ENCODE data around the gene UEVLD.

Gene UEVLD

GRCh38 chr11:18581825-18582224 lies 6.7 kb downstream of the UEVLD start:
- DNase-seq (ENCODE audit: low spot score): no peak

- no peak for DNase-seq (ENCODE audit: low spot score)
These were observed 8.3 kb downstream of the UEVLD start for GRCh38 chr11:18580113-18580766.

DNA sequence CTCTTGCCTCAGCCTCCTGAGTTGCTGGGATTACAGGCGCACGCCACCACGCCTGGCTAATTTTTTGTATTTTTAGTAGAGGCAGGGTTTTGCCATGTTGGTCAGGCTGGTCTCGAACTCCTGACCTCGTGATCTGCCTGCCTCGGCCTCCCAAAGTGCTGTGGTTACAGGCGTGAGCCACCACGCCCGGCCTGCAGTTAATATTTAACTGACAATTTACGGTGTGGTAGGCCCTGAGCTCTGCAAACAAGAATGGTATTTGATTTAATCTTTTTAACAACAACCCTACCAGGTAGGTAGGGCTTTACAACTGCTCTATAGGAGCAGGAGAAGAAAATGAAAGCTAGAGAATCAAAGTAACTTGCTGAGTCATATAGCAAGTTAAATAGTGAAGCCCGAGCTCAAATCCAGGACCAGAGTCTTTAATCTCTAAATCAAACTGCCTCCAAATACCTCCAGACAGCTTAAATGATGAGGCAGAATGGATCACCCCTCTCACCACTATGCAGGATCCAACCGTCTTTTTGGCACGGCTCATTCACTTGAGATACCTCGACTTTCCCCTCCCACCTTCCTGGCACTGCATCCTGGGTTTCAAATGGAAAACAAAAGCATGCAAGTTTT lies 9.4 kb downstream of the UEVLD start:
- DNase-seq (ENCODE audit: low spot score): no peak

DNA sequence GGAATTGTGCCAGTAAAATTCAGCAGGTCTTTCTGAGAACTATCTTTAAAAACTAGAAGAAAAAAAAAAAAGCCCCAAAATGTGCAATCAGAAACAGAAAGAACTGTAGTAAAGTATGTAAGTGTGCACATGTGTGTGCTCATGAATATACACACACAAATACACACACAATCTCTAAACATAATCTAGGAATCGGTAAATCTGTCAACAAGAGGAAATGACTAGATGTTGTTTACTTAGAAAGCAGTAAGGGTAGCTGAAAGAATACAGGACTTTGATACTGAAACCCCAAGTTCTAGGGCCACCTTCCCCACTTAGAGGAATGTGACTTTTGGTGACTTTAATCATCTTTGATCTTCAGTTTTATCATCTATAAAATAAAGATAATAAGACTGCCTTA lies 13.2 kb downstream of the UEVLD start:
- no peak for DNase-seq (ENCODE audit: low spot score)

DNA sequence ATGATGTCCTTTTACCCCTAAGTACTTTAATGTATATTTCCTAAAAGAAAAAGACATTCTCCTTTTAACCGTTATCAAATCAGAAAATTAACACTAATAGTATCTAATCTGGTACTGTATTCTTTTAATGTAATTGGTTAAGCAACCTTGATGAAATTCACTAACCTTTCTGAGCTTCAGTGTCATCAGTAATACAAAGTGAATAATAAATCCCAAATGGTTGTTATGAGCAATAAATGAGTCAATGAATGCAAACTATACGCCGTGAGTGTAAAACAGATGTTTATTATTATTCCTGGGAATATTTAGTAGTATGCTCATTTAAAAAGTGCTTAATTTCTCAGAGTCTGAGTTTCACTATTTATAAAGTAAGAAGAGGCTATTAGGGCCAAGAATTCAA lies 21.5 kb downstream of the UEVLD start:
- no peak for DNase-seq (ENCODE audit: low spot score)

DNA sequence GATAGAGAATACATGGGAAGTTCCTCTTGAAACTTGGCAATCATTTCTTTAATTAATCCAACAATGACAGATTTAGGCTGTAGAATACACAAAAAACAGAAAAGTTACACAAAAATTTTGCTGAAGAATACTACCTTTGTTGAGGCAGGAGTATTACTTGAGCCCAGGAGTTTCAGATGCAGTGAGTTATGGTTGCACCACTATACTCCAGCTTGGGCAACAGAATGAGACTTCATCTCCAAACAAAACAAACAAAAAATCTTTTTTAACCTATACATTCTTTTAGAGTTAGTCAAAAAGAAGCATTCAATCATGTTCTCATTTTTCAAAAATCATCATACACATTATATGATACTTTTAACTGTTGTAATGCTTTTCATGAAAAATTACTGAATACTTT lies 22.1 kb downstream of the UEVLD start:
- DNase-seq (ENCODE audit: low spot score): no peak

DNA sequence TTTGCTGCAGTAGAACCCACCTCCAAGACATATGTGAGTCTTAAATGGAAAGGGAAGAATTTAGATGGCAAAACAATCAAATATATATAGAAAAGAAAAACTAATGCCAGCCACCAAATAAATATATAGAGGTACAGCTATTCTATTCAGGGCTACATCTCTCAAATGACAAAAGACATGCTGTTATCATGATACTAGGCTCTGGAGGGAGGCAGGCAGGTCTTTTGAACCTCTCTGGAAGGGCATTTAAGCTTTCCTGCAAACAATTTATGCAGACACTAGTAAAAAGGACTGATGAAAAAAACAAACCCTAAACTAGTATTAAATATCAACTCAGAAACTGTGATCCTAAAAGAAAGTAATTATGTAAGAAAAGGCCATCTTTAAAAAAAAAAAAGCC lies 24.4 kb downstream of the UEVLD start:
- no peak for DNase-seq (ENCODE audit: low spot score)

DNA sequence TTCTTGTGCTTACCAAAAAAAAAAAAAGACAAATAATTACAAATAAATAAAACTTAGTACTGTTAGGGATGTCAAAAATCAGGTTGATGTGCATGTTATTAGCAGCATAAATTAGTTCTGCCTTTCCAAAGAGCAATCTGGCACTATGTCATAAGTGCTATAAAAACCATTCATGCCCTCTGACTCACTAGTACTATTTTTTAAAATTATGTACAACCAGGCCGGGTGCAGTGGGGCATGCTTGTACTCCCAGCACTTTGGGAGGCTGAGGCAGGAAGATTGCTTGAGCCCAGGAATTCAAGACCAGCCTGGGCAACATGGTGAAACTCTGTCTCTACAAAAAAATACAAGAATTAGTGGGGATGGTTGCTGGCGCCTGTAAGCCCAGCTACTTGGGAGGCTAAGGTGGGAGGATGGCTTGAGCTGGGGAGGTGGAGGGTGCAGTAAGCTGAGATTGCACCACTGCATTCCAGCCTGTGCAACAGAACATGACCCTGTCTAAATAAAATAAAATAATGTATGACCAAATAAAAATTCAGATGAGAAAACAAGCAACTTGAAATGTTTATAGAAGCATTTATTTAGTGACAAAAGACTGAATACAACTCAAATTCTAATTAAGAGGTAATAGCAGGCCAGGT lies 25.3 kb downstream of the UEVLD start:
- DNase-seq (ENCODE audit: low spot score): no peak

GRCh38 chr11:18548001-18548400 lies 40.5 kb downstream of the UEVLD start:
- DNase-seq (ENCODE audit: low spot score): no peak

DNA sequence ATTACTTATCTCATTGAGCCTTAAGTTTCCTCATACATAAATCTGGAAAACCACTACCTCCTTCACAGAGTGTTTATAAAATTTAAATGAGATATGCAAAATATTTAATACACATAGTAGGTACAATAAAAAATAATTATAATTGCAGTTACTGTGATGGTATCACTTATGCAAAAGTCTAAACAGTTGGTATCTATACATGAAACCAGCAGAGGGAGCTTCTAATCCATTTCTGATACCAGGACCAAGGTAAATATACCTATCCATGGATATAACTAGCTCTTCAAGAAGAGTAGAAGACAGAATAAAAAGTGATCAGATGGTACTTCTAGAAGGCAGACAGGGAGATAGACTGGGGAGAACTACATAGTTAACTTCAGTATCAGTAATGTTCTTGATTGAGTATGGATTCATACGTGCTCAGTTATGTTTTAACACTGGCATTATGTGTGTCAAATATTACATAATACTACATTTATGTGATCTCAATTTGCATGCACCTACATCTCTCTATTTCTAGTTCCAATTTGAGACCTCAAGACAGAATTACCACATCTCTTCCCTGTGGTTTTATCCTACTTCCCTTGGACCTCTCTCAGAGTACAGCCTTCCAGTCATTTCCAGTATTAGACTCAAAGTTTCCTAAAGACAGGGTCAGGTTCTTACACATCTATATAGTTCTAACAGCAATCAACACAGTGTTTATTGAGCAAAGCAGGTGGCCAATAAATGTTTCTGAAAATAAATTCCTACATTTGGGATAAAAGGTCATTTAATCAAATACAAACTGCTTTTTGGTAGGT lies 48.1 kb downstream of the UEVLD start:
- peak; percentile 16 for DNase-seq (ENCODE audit: low spot score)

DNA sequence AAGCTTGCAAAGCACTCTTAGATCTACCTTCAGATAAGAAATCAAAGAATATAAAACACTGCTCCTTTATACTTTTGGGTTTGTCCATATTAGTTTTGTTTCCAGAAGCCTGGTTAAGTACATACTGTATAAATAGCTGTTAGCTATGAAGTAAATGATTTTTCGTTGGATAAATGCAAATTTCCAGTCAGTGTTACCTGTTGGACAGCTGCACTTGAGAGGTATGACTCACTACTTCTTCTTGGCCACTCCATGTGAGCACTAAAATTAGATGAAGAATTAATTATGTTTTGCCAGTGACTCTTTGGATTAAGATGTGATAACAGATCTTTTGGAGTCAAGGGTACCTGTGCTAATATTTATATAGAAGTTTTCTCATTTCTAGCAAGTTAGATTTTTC lies 52.3 kb downstream of the UEVLD start:
- DNase-seq (ENCODE audit: low spot score): no peak

- no peak for DNase-seq (ENCODE audit: low spot score)
These were observed 54.3 kb downstream of the UEVLD start for GRCh38 chr11:18534245-18534644.

DNA sequence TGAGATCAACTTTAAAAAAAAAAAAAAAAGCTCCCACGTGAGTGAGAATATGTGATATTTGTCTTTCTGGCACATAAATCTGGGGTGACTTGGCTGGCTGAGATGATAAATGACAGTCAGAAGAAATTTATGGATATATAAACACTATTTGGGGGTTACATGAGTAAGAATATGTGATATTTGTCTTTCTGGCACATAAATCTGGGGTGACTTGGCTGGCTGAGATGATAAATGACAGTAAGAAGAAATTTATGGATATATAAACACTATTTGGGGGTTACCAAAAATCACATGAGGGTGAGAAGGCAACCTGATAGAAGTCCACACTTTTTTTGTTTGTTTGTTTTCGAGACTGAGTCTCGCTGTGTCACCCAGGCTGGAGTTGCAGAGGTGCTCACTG lies 55.2 kb downstream of the UEVLD start:
- no peak for DNase-seq (ENCODE audit: low spot score)

GRCh38 chr11:18527512-18527911 lies 61.0 kb downstream of the UEVLD start:
- DNase-seq (ENCODE audit: low spot score): peak; percentile 14

GRCh38 chr11:18526521-18527296 lies 61.8 kb downstream of the UEVLD start, which contains the start of gene TSG101:
Gene TSG101 (minus strand): TSS chr11:18526942. CDS start chr11:18526816, 126 bp downstream.
- peak; percentile 90 for DNase-seq (ENCODE audit: low spot score)

DNA sequence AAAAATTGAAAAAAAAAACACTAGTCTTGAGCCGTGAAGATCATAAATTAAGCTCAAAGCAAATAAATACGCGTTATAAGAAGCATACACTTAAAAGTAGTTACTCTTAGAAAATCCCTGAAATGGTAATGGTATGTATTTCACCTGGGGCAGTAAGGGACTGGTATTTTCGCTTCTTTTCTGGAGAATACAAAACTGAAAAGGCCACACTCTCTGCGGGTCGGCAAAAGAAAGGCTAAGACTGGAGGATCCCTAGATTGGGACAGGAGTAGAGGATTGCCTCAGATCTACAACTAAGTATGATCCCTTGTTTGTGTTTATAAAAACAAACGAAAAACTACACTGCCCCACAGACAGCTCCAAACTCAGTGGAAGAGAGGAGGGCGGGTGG lies 62.4 kb downstream of the UEVLD start:
- no peak for DNase-seq (ENCODE audit: low spot score)

DNA sequence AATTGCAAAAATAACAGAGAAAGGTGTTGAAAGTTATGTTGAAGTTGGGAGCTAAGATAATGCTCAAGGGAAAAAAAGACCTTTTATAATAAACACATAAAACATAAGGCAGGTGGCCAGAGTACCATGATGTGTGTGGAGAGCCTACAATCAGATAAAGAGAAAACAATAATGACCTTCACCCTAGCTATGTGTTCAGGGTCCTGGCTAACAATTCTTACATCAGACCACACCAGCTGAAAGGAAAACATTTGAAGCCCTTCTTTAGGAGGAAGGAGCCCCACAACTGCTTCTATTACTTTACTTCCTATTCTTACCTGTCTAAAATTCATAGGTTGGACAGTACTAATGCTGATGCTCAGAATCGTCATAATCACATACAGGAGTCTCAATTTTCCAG lies 64.3 kb downstream of the UEVLD start:
- no peak for DNase-seq (ENCODE audit: low spot score)

GRCh38 chr11:18523084-18523483 lies 65.5 kb downstream of the UEVLD start:
- DNase-seq (ENCODE audit: low spot score): no peak

DNA sequence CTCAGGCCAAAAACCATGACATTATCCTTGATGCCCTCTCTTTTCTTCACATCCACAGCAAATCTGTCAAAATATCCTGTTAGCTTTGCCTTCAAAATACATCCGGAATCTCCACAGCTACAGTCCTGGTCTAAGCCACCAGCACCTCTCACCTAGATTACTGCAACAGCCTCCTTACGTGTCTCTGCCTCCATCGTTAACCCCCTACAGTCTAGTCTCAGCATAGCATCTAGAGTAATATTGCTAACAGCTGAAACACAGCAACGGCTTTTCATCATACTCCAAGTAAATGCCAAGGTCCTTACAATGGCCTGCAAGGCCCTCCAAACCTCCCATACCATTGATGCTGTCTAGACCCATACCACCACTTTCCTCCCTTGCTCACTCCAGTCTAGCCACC lies 66.1 kb downstream of the UEVLD start:
- no peak for DNase-seq (ENCODE audit: low spot score)

- DNase-seq (ENCODE audit: low spot score): no peak
These were observed 67.4 kb downstream of the UEVLD start for GRCh38 chr11:18521122-18521521.

DNA sequence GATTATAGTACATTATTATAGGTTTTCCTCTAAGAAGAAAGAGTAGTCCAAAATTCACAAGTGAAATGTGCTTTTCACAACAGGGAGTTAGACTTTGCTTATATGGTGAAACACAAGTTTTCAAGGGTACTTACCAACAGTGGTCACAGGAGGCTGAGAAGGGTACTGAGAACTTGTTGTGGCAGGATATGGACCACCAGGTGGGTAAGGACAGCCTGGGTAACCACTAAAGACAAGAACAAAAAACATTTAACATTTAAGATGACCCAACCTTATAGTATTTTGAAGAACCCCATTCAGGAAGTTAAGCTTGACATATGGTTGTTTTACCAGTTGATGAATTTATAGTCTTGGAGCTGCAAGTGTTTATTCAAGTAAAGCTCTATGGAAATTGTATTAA lies 86.2 kb downstream of the UEVLD start:
- DNase-seq (ENCODE audit: low spot score): no peak

GRCh38 chr11:18501629-18502028 lies 86.9 kb downstream of the UEVLD start:
- DNase-seq (ENCODE audit: low spot score): no peak
